GM23248 (cell line): ENCODE data around the gene ATOH7. TPM values are rescaled to one million over a fixed set of nuclear protein-coding genes. Genes with fewer than 3 reads are reported as not detected.
"Not testable (repeated sequence)": the region's sequence is repeated elsewhere in the genome, so short reads cannot be mapped to it uniquely, and the experiment has no call there.

Source experiments
- DNase-seq: peaks from one replicate; pipeline ENCODE4 v3.0.0-alpha.2; 2015
- H2AFZ ChIP-seq: fragments of 200-600 bp; sonication (generic); 2 replicates; pipeline ENCODE4 v1.6.1; 2016; ENCODE audit warnings: antibody characterized with exemption
- H3F3A ChIP-seq: fragments of 200-600 bp; sonication (generic); 2 replicates; pipeline ENCODE4 v1.6.1; 2016; ENCODE audit warnings: mild to moderate bottlenecking, antibody characterized with exemption, mixed run types; ENCODE audit not compliant: insufficient read depth
- H3K27ac ChIP-seq: fragments of 200-600 bp; sonication (generic); 2 replicates; pipeline ENCODE4 v1.5.1; 2016; ENCODE audit warnings: mild to moderate bottlenecking
- H3K27me3 ChIP-seq: fragments of 200-600 bp; sonication (generic); replicated peaks from 2 replicates; pipeline ENCODE4 v1.6.1; 2016; ENCODE audit warnings: mild to moderate bottlenecking; ENCODE audit not compliant: insufficient read depth
- H3K36me3 ChIP-seq: fragments of 200-600 bp; sonication (generic); 2 replicates; pipeline ENCODE4 v1.6.1; 2016; ENCODE audit warnings: low read depth, mild to moderate bottlenecking
- H3K4me1 ChIP-seq: fragments of 200-600 bp; sonication (generic); 2 replicates; pipeline ENCODE4 v1.6.1; 2016; ENCODE audit warnings: mild to moderate bottlenecking; ENCODE audit not compliant: insufficient read depth
- H3K4me2 ChIP-seq: fragments of 200-600 bp; sonication (generic); one replicate; pipeline ENCODE4 v1.6.1; 2016; ENCODE audit warnings: mild to moderate bottlenecking; ENCODE audit not compliant: unreplicated experiment
- H3K4me3 ChIP-seq: fragments of 200-600 bp; sonication (generic); 2 replicates; pipeline ENCODE4 v1.5.1; 2016; ENCODE audit warnings: mild to moderate bottlenecking
- H3K79me2 ChIP-seq: fragments of 200-600 bp; sonication (generic); 2 replicates; pipeline ENCODE4 v1.6.1; 2016; ENCODE audit warnings: mild to moderate bottlenecking; ENCODE audit not compliant: insufficient read depth
- H3K9ac ChIP-seq: fragments of 200-600 bp; sonication (generic); 2 replicates; pipeline ENCODE4 v1.6.1; 2016; ENCODE audit warnings: mild to moderate bottlenecking
- H3K9me2 ChIP-seq: fragments of 200-600 bp; sonication (generic); 2 replicates; pipeline ENCODE4 v1.6.1; 2016; ENCODE audit warnings: mixed run types, mild to moderate bottlenecking, moderate library complexity; ENCODE audit not compliant: insufficient read depth
- H3K9me3 ChIP-seq: fragments of 200-600 bp; sonication (generic); one replicate; pipeline ENCODE4 v1.6.1; 2017; ENCODE audit warnings: low read depth
- H4K20me1 ChIP-seq: fragments of 200-600 bp; sonication (generic); 2 replicates; pipeline ENCODE4 v1.6.0; 2016; ENCODE audit not compliant: insufficient read depth
- EZH2 ChIP-seq: fragments of 200-600 bp; sonication (generic); IDR thresholded peaks from 2 replicates; pipeline ENCODE4 v1.6.1; 2018; ENCODE audit warnings: antibody characterized with exemption, mild to moderate bottlenecking; ENCODE audit not compliant: insufficient read depth, poor library complexity, severe bottlenecking
- EZH2phosphoT487 ChIP-seq: fragments of 200-600 bp; sonication (generic); IDR thresholded peaks from 2 replicates; pipeline ENCODE4 v1.6.1; 2018; ENCODE audit warnings: antibody characterized with exemption, moderate library complexity, mild to moderate bottlenecking, low read depth; ENCODE audit not compliant: insufficient read depth
- WGBS, 2 experiments: methylation state at CpG; one replicate each; pipeline ENCODE4 v1.1.6; 2015 to 2017; ENCODE audit warnings: low lambda C conversion rate in 2 of 2, low coverage in 1 of 2; ENCODE audit errors: missing lambda C conversion rate in 2 of 2; 5-methylcytosine and 5-hydroxymethylcytosine counted together
- in situ Hi-C: fragments of 300-500 bp; cut with MboI; formaldehyde crosslinking; loops from 2 replicates; pipeline ENCODE4 v1.15.0; 2020
- polyA plus RNA-seq: library from polyadenylated mRNA; unstranded; fragments of >200 nt; fragmentation: Nextera tagmentation; extraction: Ambion mirVana; gene quantifications from 2 replicates; pipeline ENCODE4 v1.2.1, GENCODE V29; 2016
- total RNA-seq: library from RNA; depleted of rRNA; stranded (reverse); fragments of >200 nt; shearing (Covaris generic); gene quantifications from 2 replicates; pipeline ENCODE4 v1.2.3, GENCODE V29; 2014; rRNA removed

Gene ATOH7
- total RNA-seq (not detected in 2 replicates), polyA plus RNA-seq (not detected in 2 replicates)

DNA sequence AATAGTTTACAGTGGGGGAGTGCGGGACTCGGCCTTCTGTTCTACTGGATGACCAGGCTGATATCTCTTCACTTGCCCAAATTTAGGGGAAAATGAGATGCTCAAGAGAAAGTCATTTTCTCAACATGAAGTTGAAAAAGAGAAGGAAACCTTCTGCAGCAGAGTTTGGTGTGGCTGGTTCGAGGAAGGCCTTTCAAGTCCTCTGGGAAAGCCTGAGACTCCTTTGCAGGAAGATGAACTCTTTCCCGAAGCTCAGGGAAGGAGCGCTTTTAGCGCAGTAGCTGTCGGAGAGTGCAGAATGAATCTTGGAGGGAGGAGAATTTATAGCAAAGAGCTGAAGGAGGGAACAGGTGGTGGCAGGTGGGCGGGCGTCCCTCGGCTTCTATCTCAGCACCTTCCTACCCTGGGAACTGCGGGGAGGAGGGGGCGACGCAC, at the start of gene ATOH7:
Gene ATOH7 (minus strand): TSS at position 297 of the 435 bp plus-strand sequence. CDS start 436 bp downstream, outside the sequence.
- Histone ChIP-seq H3K9me2 (no peaks in the 10 kb centered on the region), H3K79me2 (no peaks in the 10 kb centered on the region), H3K4me3 (peak within 1 kb of the TSS; percentile 86), H3K36me3 (no peaks in the 10 kb centered on the region), H4K20me1 (no peaks in the 10 kb centered on the region), H3K4me2 (peak within 1 kb of the TSS; percentile 83), H3K9ac (peak within 1 kb of the TSS; percentile 85), H3K4me1 (no peaks in the 10 kb centered on the region), H3K9me3 (no peaks in the 10 kb centered on the region), H2AFZ (peak within 1 kb of the TSS; percentile 98), H3K27ac (peak within 1 kb of the TSS; percentile 60), H3K27me3 (no peaks in the 10 kb centered on the region), H3F3A (no peaks in the 10 kb centered on the region; the same call in 1 of the 2 replicates)
- in situ Hi-C loops, result no loop called here
- TF ChIP-seq EZH2 (no peak), EZH2phosphoT487 (no peak)
- 63 to 70% methylated on average over 13 of the region's 13 CpGs for WGBS, 2 experiments
- DNase-seq, result no peak

DNA sequence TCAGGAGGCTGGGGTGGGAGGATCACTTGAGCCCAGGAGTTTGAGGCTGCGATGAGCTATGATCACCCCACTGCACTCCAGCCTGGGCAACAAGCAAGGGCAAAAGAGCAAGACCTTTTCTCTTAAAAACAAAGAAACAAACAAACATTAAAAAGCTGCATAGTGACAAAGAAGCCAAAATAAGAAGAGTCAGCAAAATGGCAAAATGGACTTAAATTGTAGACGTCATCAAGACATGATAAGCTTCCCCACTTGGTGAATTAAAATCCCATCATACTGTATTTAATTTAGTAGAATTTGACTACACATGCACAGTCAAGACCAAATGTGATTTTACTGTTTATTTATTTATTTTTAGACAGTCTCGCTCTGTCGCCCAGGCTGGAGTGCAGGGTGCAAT, 48.8 kb upstream of the ATOH7 start:
- Histone ChIP-seq H3K36me3 (no peaks in the 10 kb centered on the region), H2AFZ (no peak overlapping the region), H3K9ac (no peak overlapping the region), H3K79me2 (no peaks in the 10 kb centered on the region), H3K4me2 (no peak overlapping the region), H3K9me2 (no peaks in the 10 kb centered on the region), H3K27ac (no peak overlapping the region), H3K9me3 (no peaks in the 10 kb centered on the region), H4K20me1 (no peaks in the 10 kb centered on the region), H3K27me3 (no peaks in the 10 kb centered on the region), H3K4me3 (no peak overlapping the region), H3K4me1 (no peaks in the 10 kb centered on the region), H3F3A (no peaks in the 10 kb centered on the region)
- 96 to 98% methylated on average over 4 of the region's 4 CpGs for WGBS, 2 experiments
- DNase-seq, result no peak
- no peak for TF ChIP-seq EZH2
- no peak for TF ChIP-seq EZH2phosphoT487
- in situ Hi-C loops, result no loop called here

GRCh38 chr10:68278906-68279753, 47.2 kb upstream of the ATOH7 start:
- H3K9me3 ChIP-seq, H2AFZ ChIP-seq, H3K27ac ChIP-seq, H3K36me3 ChIP-seq, H3F3A ChIP-seq, DNase-seq, H3K9me2 ChIP-seq, H3K4me2 ChIP-seq, H3K9ac ChIP-seq, H3K79me2 ChIP-seq, H3K4me3 ChIP-seq, in situ Hi-C loops, H4K20me1 ChIP-seq, H3K27me3 ChIP-seq, H3K4me1 ChIP-seq: not testable (repeated sequence)
- 95 to 97% methylated on average over 6 to 70 of the region's 70 CpGs for WGBS, 2 experiments

DNA sequence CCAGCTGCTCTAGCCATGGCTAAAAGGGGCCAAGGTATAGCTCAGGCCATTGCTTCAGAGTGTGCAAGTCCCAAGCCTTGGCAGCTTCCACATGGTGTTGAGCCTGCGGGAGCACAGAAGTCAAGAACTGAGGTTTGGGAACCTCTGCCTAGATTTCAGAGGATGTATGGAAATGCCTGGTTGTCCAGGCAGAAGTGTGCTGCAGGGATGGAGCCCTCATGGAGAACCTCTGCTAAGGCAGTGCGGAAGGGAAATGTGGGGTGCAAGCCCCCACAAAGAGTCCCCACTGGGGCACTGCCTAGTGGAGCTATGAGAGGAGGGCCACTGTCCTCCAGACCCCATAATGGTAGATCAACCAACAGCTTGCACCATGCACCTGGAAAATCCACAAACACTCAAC, 45.9 kb upstream of the ATOH7 start:
- H3K9me3 ChIP-seq, H4K20me1 ChIP-seq, H3K4me1 ChIP-seq, in situ Hi-C loops, DNase-seq, H3K79me2 ChIP-seq, H3K4me2 ChIP-seq, H3K27me3 ChIP-seq, H3K4me3 ChIP-seq, H3F3A ChIP-seq, H3K27ac ChIP-seq, H3K9me2 ChIP-seq, H3K36me3 ChIP-seq, H2AFZ ChIP-seq, H3K9ac ChIP-seq: not testable (repeated sequence)
- 90 to 96% methylated on average over 2 of the region's 2 CpGs for WGBS, 2 experiments

- H3K4me1 ChIP-seq, result no peaks in the 10 kb centered on the region
- TF ChIP-seq EZH2 (no peak), EZH2phosphoT487 (no peak)
- H3K27me3 ChIP-seq, result no peaks in the 10 kb centered on the region
- H3K27ac ChIP-seq, result no peak overlapping the region
- H3K9me2 ChIP-seq, result no peaks in the 10 kb centered on the region
- no peaks in the 10 kb centered on the region for H3K9me3 ChIP-seq
- H3F3A ChIP-seq, result no peaks in the 10 kb centered on the region
- no peak overlapping the region for H3K4me3 ChIP-seq
- H3K79me2 ChIP-seq, result no peaks in the 10 kb centered on the region
- no peak overlapping the region for H3K9ac ChIP-seq
- H3K4me2 ChIP-seq, result no peak overlapping the region
- H3K36me3 ChIP-seq, result no peaks in the 10 kb centered on the region
- no peak for DNase-seq
- in situ Hi-C loops, result no loop called here
- H4K20me1 ChIP-seq, result no peaks in the 10 kb centered on the region
- no peak overlapping the region for H2AFZ ChIP-seq
Observed at GRCh38 chr10:68276224-68276623, 44.3 kb upstream of the ATOH7 start.
